Measurements from ENCODE around the gene GDF15. TPM values are rescaled to one million over a fixed set of nuclear protein-coding genes. Genes with fewer than 3 reads are reported as not detected.

Gene GDF15
- 8.9 TPM for total RNA-seq (ENCODE audit: unreplicated experiment)
- long read RNA-seq, partial matches to known transcripts = 0 of 2 reads
- long read RNA-seq, other reads (novel, unspliced or antisense) = 0 of 2 reads

DNA sequence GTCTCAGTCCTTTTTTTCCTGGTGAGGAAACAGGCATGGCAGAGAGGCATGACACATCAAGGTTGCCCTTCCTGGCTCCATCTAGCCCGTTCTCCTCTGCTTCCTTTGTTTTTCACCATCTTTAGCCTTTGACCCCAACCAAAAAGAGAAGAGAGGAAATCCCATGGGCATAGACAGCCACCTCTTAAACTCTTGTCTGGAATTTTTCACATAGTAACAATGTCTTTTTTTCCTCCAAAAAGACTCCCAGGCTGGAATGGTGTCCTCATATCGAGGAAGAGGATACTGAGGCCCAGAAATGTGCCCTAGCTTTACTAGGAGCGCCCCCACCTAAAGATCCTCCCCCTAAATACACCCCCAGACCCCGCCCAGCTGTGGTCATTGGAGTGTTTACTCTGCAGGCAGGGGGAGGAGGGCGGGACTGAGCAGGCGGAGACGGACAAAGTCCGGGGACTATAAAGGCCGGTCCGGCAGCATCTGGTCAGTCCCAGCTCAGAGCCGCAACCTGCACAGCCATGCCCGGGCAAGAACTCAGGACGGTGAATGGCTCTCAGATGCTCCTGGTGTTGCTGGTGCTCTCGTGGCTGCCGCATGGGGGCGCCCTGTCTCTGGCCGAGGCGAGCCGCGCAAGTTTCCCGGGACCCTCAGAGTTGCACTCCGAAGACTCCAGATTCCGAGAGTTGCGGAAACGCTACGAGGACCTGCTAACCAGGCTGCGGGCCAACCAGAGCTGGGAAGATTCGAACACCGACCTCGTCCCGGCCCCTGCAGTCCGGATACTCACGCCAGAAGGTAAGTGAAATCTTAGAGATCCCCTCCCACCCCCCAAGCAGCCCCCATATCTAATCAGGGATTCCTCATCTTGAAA is at the start of gene GDF15:
Gene GDF15 (plus strand): TSS at position 484 of the 868 bp plus-strand sequence. CDS start 32 bp downstream, at position 516.
- H3K27ac Mint-ChIP-seq (ENCODE audit: unreplicated experiment) = no peak within 1 kb of the TSS
- H3K9me3 Mint-ChIP-seq (ENCODE audit: unreplicated experiment) = peaks cover 1% of the 10 kb centered on the region
- H3K4me1 Mint-ChIP-seq (ENCODE audit: low read depth, unreplicated experiment) = peaks cover 3% of the 10 kb centered on the region
- peaks cover 7% of the 10 kb centered on the region for H3K27me3 Mint-ChIP-seq (ENCODE audit: unreplicated experiment)
- TF ChIP-seq, protein P1, sequence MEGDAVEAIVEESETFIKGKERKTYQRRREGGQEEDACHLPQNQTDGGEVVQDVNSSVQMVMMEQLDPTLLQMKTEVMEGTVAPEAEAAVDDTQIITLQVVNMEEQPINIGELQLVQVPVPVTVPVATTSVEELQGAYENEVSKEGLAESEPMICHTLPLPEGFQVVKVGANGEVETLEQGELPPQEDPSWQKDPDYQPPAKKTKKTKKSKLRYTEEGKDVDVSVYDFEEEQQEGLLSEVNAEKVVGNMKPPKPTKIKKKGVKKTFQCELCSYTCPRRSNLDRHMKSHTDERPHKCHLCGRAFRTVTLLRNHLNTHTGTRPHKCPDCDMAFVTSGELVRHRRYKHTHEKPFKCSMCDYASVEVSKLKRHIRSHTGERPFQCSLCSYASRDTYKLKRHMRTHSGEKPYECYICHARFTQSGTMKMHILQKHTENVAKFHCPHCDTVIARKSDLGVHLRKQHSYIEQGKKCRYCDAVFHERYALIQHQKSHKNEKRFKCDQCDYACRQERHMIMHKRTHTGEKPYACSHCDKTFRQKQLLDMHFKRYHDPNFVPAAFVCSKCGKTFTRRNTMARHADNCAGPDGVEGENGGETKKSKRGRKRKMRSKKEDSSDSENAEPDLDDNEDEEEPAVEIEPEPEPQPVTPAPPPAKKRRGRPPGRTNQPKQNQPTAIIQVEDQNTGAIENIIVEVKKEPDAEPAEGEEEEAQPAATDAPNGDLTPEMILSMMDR (IDR thresholded peaks at IDR 0.05; ENCODE audit: partially characterized antibody, unreplicated experiment) = peak; percentile 31
- peak within 1 kb of the TSS; percentile 55 for H3K4me3 Mint-ChIP-seq (ENCODE audit: unreplicated experiment)
- no peaks in the 10 kb centered on the region for H3K36me3 Mint-ChIP-seq (ENCODE audit: unreplicated experiment)
- peak; percentile 58 for DNase-seq

GRCh38 chr19:18338541-18338940 is 47.4 kb upstream of the GDF15 start:
- H3K36me3 Mint-ChIP-seq (ENCODE audit: unreplicated experiment) = no peaks in the 10 kb centered on the region
- H3K4me1 Mint-ChIP-seq (ENCODE audit: low read depth, unreplicated experiment) = no peaks in the 10 kb centered on the region
- H3K27ac Mint-ChIP-seq (ENCODE audit: unreplicated experiment) = no peak overlapping the region
- DNase-seq = no peak
- TF ChIP-seq, protein P1 (IDR thresholded peaks at IDR 0.05; ENCODE audit: partially characterized antibody, unreplicated experiment) = no peak
- peaks cover 6% of the 10 kb centered on the region for H3K9me3 Mint-ChIP-seq (ENCODE audit: unreplicated experiment)
- no peaks in the 10 kb centered on the region for H3K27me3 Mint-ChIP-seq (ENCODE audit: unreplicated experiment)
- H3K4me3 Mint-ChIP-seq (ENCODE audit: unreplicated experiment) = peak overlapping the region; percentile 12

DNA sequence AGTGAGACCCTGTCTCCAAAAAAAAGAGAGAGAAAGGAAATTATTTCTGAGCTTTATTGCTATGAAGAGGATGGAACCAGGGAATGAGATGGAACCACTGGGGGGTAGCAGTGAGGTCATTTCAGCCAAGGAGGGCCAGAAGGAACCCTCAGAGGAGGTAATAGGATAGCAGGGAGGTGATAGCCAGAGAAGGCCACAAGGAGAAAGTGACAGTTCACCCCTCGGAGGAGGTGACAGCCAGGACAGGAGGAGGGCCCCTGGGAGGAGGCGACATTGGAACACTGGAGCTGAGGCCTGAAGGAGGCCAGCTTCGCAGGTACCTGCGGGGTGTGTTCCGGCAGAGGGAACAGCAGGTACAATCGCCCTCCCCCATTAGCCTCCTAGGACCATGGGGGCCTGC is 46.2 kb upstream of the GDF15 start:
- Mint-ChIP-seq H3K27ac (ENCODE audit: unreplicated experiment) (no peak overlapping the region), H3K4me1 (ENCODE audit: low read depth, unreplicated experiment) (peaks cover 2% of the 10 kb centered on the region), H3K36me3 (ENCODE audit: unreplicated experiment) (no peaks in the 10 kb centered on the region), H3K4me3 (ENCODE audit: unreplicated experiment) (peak overlapping the region; percentile 91), H3K27me3 (ENCODE audit: unreplicated experiment) (no peaks in the 10 kb centered on the region), H3K9me3 (ENCODE audit: unreplicated experiment) (peaks cover 6% of the 10 kb centered on the region)
- peak; percentile 19 for DNase-seq
- TF ChIP-seq, protein P1 (IDR thresholded peaks at IDR 0.05; ENCODE audit: partially characterized antibody, unreplicated experiment) = peak; percentile 12

DNA sequence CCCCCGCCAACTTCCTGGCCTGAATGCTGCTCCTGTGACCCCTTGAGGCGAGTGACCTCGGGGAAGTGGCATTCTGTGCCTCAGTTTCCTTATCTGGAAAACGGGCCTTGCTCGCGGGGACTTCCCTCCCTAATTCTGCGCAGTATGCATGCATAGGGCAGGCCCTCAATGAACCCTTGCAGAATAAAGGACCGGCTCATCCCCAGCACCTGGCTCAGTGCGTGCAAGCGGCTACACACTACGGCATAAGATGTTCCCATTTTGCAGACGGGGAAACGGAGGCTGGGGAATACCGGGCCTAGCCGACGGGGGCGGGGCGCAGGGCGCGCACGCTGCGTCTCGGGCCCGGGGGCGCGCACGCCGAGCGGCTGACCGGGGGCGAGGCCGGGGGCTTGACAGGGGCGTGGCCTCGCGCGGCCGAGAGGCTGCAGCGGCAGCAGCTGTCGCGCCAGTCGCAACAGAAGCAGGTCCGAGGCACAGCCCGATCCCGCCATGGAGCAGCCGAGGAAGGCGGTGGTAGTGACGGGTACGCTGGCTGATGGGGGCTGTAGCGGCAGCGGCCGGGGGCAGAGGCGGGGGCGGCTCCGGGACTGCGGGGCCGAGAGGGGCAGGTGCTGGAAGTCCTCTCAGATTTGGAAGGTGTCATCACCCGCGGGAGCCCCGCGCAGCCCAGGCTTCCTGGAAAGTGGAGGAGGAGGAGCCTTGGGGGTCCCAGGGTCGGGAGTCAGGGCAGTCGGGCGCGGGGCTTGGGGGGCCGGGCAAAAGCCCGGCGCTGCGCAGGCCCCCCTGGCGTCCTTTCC is 45.6 kb upstream of the GDF15 start, which contains the start of gene PGPEP1:
Gene PGPEP1 (plus strand): TSS at position 409 of the 800 bp plus-strand sequence. CDS start 84 bp downstream, at position 493.
- H3K9me3 Mint-ChIP-seq (ENCODE audit: unreplicated experiment) = peaks cover 8% of the 10 kb centered on the region
- no peaks in the 10 kb centered on the region for H3K27me3 Mint-ChIP-seq (ENCODE audit: unreplicated experiment)
- peak within 1 kb of the TSS; percentile 91 for H3K4me3 Mint-ChIP-seq (ENCODE audit: unreplicated experiment)
- TF ChIP-seq, protein P1 (IDR thresholded peaks at IDR 0.05; ENCODE audit: partially characterized antibody, unreplicated experiment) = no peak
- H3K27ac Mint-ChIP-seq (ENCODE audit: unreplicated experiment) = no peak within 1 kb of the TSS
- H3K4me1 Mint-ChIP-seq (ENCODE audit: low read depth, unreplicated experiment) = peaks cover 2% of the 10 kb centered on the region
- peak; percentile 78 for DNase-seq
- H3K36me3 Mint-ChIP-seq (ENCODE audit: unreplicated experiment) = no peaks in the 10 kb centered on the region

Data from glutamatergic neuron (in vitro differentiated cells).